ENCODE results near the gene CCDC149. TPM values are rescaled to one million over a fixed set of nuclear protein-coding genes. Genes with fewer than 3 reads are reported as not detected.

Gene CCDC149
- polyA plus RNA-seq, 1 donor, result 19.7 TPM

DNA sequence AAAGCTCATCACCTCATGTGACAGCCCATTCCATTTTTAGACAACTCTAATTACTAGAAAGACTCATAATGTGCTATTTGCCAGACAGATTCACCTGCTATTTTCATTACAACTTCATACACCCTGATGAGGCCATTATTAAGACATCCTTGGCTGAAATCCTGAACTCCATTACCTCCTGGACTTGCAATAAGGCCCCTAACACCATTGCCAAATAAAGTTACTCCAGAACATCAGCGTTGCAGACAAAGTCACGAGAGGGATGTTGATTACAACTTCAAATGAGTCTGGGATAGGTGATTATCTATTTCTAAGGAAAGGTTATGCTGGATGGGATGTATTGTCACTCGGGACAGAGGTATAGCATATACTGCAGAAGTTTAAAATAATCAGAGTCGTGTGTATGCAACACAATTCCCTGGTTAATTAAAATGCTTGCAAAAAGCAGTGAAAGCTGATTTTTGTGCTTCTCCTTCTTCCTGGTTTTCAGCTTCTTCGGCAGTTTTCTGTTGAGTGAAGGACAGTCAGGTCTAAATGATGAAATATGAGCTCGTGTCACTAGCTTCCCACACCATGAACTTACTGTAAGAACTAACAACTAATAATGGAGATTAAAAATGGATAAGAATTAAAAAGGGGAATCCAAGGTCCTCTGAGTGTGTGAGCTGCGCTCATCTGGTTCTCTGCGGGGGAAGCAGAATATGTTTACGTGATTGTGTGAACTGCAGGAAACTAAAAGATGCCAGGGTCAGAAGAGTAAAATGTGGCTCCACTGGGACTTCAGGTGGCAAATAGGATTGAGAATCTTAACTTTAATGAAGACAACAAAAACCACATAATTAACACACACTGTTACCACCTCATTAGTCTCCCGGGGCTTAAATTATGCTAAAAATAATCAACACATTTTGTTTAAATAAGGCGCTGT lies 135.0 kb downstream of the CCDC149 start:
- DNase-seq, result no peak

DNA sequence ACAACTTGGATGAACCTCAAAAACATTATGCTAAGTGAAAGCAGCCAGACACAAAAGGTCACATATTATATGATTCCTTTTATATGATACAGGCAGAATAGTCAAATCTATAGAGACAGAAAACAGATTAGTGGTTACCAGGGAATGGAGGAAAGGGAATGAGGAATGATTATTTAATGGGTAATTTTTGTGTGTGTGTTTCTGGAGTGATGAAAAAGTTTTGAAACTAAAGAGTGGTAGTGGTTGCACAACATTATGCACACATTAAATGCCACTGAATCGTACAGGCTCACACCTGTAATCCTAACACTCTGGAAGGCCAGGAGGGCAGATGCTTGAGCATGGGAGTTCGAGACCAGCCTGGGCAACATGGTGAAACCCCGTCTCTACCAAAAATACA lies 137.1 kb downstream of the CCDC149 start:
- DNase-seq, result no peak

DNA sequence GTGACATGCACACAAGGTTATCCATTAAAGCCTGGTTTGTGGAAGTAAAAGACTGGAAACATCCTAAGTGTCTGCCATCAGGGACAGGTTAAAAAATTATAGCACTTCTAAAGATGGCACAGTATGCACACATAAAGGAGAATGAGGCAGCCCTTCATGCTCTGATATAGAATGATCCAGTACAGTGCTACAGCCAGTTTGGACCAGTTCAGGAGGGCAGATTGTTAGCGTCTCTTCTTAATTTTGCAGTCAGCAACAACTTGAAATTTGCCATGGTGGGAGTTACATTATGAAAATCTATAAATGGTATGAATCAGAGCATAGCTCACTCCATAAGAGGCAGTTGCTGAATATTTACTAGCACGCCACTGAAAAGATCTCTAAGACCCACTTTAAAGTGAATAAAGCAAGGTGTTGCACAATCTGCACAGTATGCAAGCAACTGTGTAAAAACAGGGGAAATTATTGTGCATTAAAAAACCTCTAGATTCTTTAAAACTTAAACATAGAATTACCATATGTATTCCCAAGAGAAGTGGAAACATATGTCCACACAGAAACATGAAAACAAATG lies 137.7 kb downstream of the CCDC149 start:
- no peak for DNase-seq

DNA sequence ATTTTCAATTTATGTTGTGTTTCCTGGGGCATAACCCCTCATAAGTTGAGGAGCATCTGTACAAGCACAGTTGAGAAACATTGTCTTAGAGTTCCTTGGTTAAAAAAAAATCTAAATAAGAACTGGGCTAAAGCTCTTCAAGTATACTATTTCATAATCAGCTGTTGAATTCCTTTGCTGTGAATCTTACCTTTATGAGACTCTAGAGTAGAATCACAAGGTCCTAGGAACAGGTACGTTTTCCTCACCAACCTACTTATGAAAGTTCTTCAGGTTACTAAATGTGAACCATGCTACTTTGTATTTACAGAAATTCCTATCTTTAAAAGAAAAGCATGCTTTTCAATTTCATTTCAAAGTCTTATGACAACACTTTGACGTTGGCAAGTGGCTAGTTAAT lies 138.4 kb downstream of the CCDC149 start:
- DNase-seq, result no peak

DNA sequence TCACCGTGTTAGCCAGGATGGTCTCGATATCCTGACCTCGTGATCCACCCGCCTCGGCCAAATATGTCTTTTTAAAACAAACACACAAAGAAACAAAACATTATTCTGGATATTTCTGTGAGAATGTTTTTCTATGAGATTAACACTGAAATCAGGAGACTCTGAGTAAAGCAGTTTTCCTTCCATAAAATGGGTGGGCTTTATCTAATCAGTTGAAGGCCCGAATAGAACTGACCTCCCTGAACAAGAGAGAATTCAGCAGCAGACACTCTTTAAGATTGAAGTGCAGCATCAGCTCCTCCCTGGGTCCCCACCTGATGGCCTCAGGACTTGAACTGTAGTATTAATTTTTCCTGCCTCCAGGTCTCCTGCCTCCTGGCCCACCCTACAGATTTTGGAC lies 139.9 kb downstream of the CCDC149 start:
- DNase-seq, result no peak

DNA sequence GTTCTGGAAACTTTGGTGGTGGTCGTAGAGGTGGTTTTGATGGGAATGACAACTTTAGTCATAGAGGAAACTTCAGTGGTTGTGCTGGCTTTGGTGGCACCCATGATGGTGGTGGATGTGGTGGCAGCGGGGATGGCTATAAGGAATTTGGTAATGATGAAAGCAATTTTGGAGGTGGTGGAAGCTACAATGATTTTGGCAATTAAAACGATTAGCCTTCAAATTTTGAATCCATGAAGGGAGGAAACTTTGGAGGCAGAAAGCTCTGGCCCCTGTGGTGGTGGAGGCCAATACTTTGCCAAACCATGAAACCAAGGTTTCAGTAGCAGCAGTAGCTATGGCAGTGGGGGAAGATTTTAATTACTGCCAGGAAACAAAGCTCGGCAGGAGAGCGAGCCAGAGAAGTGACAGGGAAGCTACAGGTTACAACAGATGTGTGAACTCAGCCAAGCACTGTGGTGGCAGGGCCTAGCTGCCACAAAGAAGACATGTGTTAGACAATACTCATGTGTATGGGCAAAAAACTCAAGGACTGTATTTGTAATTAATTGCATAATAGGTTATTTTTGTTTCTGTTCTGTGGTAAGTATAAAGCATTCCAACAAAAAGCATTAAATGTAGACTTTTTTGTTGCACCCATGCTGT lies 140.7 kb downstream of the CCDC149 start:
- no peak for DNase-seq

DNA sequence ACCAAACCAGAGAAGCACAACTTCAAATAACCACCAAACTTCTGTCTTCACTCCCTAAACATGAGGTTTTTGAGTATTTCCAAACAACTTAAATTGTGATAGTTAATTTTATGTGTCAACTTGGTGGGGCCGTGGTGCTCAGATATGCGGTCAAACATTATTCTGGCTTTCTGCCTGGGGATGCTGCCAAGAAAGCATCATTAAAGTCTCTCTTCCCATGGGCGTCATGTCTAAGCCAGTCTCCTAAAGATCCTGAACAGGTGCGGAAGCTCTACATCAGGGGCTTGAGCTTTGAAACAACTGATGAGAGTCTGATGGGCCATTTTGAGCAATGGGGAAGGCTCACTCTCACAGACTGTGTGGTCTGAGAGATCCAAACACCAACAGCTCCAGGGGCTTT lies 141.6 kb downstream of the CCDC149 start:
- no peak for DNase-seq

DNA sequence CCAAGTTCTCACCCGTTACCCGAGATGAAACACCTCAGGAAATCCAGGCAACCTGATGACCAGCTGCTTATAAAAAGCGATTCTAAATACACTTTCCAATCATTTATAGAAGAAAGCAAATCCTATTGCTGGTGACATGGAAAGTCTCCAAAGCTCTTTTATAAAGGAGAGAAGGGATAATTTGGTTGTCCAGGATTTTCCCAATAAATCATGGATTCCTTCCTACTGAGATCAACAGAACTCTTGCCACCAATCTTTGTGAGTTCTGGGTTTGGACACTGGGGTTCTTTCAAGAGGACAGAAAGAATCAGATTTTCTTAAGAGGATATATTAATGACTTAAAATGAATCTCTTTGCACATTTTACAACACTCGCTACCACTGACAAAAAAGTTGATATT lies 142.2 kb downstream of the CCDC149 start:
- DNase-seq, result no peak

DNA sequence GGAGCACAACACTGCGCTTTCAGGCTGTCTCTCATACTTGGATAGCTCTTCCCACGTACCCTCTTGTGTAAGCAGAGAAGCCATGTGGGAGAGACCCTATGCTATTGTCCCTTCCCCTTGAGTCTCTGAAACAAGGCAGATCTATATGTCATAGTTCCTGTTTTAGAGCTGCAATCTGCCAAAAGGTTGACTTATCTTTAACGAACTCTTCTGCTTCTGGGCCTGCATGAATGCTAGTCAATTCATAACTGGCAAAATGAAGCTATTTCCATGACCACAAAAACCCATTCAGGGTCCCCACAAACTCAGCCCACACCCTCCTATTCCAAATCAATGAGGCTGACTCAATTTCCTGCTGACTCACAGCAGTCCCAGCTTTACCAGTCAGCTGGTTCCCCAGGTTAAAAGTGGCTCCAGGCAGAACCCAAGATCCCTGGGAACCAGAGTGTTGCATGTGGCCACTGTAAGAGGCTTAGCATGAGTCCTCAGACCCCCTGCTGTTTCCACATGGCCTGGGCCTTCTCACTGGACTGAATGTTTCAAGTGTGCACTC lies 142.7 kb downstream of the CCDC149 start:
- DNase-seq, result no peak

DNA sequence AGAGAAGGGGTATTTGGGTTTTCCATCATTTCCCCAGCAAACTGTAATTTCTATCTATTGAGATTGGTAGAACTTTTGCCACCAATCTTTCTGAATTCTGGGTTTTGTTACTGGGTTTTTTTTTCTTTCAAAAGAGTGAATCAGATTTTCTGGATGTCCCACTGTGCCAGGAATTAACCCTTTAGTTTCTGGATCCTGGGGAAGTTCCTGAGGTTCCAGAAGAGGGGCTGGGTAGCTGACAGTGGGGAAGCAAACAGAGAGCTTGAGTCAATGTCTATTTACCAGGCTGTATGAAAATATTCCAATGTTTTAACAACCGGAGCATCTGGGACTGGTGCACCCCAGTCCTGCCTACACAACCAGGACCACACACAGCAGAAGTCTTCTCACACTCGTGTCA lies 143.3 kb downstream of the CCDC149 start:
- DNase-seq, result no peak

DNA sequence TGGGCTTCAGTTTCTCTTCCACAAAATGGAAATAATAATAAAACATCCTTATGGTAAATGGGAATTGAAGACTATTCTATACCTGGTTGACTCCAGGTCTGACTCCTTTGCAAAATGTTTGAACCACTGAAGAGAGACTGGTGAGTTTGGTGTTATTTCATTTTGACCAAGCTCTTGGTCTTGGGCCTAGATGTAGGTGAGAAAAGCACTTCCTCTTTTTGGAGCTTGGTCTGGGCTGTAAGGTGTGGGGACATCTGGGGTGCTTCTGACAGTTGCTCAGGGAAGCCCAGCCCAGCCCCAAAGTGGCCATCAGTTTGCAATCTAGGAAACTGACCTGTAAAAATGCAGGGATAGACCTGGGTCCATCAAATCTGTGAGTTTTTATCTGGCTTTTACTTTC lies 144.2 kb downstream of the CCDC149 start:
- no peak for DNase-seq

DNA sequence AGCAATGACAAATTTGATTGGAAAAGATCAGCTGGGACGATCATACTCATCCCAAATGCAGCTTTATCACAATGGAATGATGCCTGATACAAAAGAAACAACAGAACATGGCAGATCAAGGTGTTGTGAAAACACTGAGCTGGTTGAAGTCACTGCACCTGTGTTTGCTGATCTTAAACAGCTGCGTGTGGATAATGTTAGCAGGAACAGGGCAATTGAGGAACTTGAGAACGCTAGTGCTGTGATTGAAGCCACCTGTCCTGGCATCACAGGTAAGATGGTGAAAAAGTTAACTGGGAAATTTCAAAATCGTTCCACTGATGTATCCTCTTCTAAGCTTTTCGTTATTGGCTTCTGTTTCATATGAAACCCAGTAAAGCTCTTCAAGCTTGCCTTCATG lies 144.8 kb downstream of the CCDC149 start:
- no peak for DNase-seq

DNA sequence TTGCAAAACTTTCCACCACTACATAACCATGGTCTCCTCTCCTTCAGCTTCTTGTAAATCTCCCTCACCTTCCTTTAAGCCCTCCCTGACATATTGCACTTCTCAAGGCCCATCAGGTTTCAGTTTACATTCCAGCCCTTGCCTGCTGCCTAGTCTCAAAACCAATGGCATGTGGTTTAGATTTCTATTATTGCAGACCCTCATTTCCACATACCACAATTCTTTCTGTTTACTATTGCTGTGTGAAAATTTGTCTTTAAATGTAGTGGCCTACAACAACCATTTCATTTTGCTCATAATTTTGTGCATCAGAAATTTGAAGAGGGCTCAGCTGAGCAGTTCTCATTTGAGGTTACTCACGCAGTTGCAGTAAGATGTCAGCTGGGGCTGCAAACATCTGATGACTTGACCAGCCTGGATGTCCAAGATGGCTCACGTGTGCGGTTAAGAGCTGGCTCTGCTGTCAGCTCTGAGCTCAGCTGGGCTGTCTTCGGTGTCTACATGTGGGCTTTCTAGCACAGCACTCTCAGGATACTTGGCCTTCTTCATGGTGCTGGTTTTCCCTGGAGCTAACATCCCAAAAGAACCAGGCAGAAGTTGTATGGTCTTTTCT lies 147.4 kb downstream of the CCDC149 start:
- no peak for DNase-seq

DNA sequence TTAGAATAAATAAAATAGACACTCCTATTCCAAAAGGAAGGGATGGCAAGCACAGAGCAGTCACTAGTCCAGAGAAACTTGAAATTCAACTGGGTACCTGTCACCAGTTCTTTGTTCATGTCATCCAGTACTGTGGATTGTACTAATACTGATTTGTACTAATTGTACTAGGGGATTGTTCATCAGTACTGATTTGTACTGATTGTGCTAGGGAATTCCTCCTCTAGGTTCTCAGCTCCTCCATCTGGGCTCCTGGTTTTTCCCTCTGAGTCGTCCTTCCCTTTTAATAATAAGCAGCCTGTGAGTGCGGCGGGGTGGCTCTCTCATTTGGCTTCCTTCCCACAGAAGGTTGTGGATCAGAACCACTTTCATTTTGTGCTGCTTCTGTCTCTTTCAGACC lies 148.5 kb downstream of the CCDC149 start:
- no peak for DNase-seq

DNA sequence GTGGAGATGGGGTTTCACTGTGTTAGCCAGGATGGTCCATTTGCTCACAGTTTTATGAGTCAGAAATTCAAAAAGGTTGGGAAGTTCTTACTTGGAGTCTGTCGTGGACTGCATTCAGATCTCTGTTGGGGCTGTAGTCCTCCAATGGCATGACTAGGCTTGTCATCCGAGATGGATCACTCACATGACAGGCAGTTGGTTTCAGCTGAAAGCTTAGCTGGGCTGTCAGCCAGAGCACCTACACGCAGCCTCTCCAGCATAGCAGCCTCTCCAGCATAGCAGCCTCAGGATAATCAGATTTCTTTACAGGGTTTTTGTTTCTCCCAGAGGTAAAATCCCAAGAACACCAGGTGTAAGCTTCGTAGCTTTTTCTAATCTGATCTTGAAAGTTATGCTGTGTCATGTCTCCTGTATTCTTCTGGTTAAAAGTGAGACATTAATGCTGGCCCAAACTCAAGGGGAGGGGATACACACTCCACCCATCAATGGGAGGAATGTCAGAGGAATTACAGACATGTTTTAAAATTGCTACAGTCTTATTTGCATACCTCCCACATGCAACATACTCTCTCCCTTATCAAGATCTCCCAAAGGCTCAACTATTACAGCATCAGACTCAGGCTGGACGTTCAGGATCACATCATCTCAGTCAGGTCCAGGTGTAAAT lies 149.1 kb downstream of the CCDC149 start:
- DNase-seq, result no peak

Other genes starting within 250 kb of the CCDC149 start
- gene SOD3, start 117.5 kb downstream of the CCDC149 start, polyA plus RNA-seq (ENCODE audit: insufficient read length), result 7.7 TPM
- gene LGI2, start 117.9 kb upstream of the CCDC149 start, polyA plus RNA-seq (ENCODE audit: insufficient read length), result 26.7 TPM
- 21.9 TPM for gene SEPSECS, start 247.4 kb upstream of the CCDC149 start, polyA plus RNA-seq (ENCODE audit: insufficient read length)

Measured in left kidney (tissue), 2 donors.